Neural cell (in vitro differentiated cells): ENCODE results near the gene PREX1.

Experiments used
- EZH2 ChIP-seq: fragments of 200-600, 300-800 bp; shearing (Covaris generic), sonication (generic); IDR thresholded peaks from 2 replicates; pipeline ENCODE4 v1.6.1; 2014; ENCODE audit warnings: antibody characterized with exemption, low read length, borderline replicate concordance, mild to moderate bottlenecking; ENCODE audit not compliant: insufficient read depth, poor library complexity, severe bottlenecking
- RAD21 ChIP-seq: fragments of 450-650 bp; conservative IDR thresholded peaks from 2 replicates; pipeline ENCODE4 v1.6.1; 2014; ENCODE audit warnings: antibody characterized with exemption, mild to moderate bottlenecking, moderate library complexity
- TF ChIP-seq, protein P1 (sequence below): fragments of 450-650 bp; IDR thresholded peaks from 2 replicates; pipeline ENCODE4 v1.5.1; 2014; ENCODE audit warnings: antibody characterized with exemption, mild to moderate bottlenecking, moderate library complexity; ENCODE audit not compliant: poor library complexity, severe bottlenecking

DNA sequence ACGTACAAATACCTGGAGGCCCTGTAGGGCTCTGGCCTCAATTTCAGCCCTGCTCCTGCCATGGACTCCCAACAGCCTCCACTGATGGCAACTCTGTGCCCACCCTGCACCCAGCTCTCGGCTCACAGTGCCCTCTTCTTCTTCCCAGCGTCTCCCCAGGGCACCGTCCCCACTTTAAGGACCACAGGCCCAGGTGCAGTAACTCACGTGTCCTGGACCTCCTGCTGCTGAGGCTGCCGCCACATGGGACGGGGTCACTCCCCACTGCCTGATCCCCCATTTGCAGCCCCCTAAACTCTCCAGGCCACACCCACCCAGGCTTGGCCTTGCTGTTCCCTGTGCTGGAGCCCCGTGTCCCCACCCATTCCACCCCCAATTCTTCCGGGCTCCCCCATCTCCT is 223.4 kb downstream of the PREX1 start:
- TF ChIP-seq, protein P1, sequence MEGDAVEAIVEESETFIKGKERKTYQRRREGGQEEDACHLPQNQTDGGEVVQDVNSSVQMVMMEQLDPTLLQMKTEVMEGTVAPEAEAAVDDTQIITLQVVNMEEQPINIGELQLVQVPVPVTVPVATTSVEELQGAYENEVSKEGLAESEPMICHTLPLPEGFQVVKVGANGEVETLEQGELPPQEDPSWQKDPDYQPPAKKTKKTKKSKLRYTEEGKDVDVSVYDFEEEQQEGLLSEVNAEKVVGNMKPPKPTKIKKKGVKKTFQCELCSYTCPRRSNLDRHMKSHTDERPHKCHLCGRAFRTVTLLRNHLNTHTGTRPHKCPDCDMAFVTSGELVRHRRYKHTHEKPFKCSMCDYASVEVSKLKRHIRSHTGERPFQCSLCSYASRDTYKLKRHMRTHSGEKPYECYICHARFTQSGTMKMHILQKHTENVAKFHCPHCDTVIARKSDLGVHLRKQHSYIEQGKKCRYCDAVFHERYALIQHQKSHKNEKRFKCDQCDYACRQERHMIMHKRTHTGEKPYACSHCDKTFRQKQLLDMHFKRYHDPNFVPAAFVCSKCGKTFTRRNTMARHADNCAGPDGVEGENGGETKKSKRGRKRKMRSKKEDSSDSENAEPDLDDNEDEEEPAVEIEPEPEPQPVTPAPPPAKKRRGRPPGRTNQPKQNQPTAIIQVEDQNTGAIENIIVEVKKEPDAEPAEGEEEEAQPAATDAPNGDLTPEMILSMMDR: no peak
- no peak for TF ChIP-seq RAD21
- no peak for TF ChIP-seq EZH2
